C4-2B (cell line): Measurements from ENCODE around the gene PTPRM.

Experiments used
- CTCF ChIP-seq: fragments of 450-650 bp; conservative IDR thresholded peaks from 2 replicates; pipeline ENCODE4 v1.5.1; 2017; ENCODE audit warnings: mild to moderate bottlenecking
- ZFX ChIP-seq: fragments of 450-650 bp; IDR thresholded peaks from 2 replicates; pipeline ENCODE4 v1.6.1; 2017

- TF ChIP-seq CTCF (no peak), ZFX (no peak)
Measured at GRCh38 chr18:8106603-8107002, 539.5 kb downstream of the PTPRM start.
